GM19452 (cell line): ENCODE results near the gene DNM2.
"Not testable (repeated sequence)": the region's sequence is repeated elsewhere in the genome, so short reads cannot be mapped to it uniquely, and the experiment has no call there.

ENCODE experiments used
- ATAC-seq: cut with Tn5 transposase; IDR thresholded peaks from one replicate; pipeline ENCODE4 v1.9.1; 2021; ENCODE audit not compliant: unreplicated experiment

Gene DNM2

DNA sequence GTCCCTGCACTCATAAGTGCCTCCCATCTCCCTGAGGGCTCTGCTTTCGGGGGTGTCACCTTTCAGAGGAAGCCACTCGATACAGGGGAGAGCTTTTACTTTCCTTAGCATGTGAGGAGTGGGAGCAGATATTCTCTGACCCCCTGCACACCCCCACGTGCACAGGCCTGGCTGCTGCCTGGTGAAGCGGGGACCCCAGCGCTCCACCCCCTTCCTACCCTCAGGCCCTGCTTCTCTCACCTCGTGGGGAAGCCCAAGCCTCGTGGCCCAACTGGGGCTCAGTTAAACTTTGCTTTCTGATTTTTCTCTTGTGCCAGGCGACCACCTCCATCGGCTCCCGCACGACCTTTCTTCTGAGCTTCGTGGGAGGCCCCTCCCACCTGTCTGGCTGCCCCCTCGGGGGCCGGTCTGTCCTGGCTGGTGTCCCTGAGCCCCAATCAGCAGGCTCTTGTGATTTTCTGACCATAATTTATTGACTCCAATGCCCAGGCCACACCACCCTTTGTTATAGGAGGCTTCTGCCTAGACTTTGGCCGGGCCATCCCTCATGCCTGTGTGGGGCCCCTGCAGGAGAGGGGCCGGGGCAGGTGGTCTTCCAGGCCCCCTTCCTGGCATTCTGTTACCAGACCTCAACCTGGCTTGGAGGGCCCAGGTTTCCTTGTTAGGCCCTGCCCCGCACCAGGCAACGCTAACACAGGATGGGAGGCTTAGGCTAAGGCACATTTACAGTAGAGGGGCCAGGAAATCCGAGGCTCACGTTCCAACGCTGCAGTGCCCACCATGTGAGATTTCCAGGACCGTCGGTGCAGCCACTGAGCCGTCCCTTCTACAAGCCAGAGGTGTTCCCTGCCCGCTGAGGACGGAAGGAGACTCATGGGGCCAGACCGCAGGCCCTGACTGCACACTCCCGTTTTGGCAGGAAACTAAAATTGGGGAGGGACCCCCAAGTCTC lies 114.4 kb downstream of the DNM2 start:
- no peak for ATAC-seq

DNA sequence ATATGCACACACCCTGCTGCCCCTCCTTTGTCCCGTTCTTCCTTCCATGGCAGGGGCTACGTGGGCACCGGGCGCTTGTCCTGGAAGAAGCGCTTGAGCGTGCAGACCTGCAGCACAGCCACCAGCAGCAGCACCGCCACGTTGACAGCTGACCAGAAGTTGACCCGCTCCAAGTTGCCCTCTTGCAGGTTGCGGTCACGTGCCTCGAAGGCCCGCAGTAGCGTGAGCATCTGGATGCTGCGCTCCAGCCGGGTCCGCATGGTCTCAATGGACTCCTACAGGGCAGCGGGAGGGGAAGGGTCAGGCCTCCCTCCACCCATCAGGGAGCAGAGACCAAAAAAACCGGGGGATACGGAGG lies 115.0 kb downstream of the DNM2 start:
- ATAC-seq, result no peak

DNA sequence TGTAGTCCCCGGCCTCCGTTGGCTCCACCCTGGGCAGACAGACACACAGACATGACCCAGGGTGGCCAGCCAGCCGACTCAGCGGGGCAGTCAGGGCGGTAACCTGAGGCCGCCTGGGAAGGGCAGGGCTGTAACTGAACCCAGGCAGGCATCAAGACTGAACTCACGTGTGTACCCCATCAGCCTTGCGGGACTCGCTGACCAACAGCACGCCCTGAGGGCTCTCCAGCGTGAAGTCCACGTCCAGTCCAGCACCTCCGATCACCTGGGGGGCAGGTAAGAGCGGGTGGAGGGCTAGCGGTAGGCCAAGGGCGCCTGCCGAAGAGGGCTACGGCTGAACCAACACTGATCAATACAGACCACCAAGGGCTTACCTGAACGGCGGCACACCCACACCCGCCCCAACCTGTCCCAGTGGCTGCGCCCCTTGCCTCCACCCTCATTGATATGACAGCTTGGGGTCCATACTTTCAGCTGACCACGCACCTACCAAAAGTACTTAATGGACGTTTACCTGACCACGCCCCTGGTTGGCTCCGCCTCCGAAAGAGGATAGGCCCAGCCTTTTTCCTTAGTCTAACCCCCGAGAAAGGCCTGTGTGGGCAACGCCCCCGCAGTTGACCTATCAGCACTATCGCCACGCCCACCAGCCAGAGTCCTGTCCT lies 117.3 kb downstream of the DNM2 start:
- no peak for ATAC-seq

DNA sequence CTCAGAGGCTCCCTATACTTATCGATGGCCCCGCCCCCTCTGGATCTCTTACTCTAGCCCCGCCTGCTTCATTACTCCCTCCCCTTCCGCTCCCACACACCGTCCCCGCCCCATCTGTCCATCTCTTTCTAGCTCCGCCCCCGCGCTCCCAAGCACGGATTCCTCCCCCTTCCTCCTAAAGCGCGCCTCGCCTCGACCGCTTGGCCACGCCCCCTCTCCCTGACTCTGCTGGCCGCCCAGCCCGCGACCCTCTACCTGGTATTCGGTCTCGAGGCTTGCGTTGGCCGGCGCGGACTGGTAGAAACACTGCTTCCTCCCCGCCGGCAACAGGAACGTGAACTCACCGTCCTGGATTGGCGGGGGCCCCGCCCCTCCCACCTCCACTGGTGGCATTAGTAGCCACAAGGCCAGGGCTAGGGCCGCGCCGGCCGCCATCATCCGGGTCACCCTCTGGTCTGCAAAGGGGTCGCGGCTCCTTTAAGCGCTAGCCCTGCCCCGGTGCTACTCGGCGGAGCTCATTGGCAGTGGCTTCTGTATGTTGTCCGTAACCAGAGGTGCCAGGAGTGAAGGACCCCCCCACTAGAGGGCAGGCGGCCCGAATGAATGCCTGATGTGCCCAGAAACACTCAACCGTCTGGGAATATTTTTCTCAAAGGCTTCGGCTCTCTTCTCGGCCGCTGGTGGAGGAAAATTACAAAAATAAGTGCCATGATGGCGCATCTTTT lies 118.0 kb downstream of the DNM2 start, which contains the start of gene TMED1:
Gene TMED1 (minus strand): TSS at position 459 of the 725 bp plus-strand sequence. CDS start 21 bp downstream, at position 438.
- ATAC-seq, result peak; percentile 70

DNA sequence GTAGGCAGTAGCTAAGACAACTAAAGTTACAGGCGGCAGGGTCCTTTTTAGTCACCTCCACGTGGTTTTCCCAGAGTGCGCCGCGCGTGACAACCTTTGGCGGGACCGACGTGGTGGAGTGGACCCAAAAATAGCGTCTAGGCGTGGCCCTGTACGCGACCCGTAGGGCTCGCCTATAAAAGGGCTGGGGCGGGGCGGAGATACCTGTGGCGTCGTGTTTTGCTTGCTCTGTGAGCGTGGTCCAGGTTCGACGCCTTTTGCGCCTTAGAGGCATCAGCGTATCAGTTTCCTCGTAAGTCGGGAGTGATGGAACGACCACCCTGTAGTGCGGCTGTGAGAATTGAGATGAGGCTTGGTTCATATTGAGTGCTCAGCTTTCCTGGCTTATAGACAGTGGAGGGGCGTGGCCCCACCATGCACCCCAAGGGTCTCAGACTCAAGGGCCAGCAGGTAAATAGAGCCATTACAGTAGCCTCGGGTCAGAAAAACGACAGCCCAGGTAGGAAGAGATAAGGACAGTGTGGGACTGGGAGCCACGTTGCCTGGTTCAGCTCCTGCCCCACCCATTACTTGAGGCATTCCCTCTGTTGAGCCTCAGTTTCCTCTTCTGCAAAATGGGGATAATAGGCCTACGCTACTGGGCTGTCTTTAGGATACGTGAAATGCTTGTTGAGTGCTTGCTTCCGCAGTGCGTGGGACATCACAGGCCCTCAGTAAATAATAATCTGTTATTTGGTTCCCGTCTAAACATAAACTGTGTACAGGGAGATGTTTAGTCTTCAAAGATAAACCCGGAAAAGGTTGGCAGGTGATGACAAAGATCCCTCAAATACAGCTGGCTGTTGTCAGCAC lies 118.8 kb downstream of the DNM2 start:
- peak; percentile 29 for ATAC-seq

DNA sequence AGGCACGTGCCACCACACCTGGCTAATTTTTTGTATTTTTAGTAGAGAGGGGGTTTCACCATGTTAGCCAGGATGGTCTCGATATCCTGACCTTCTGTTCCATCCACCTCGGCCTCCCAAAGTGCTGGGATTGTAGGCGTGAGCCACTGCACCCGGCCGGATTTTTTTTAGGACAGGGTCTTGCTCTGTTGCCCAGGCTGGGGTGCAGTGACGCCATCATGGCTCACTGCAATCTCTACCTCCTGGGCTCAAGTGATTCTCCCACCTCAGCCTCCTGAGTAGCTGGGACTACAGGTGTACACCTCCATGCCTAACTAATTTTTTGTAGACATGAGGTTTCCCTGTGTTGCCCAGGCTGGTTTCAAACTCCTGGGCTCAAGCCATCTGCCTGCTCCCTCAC lies 119.8 kb downstream of the DNM2 start:
- ATAC-seq, result not testable (repeated sequence)

DNA sequence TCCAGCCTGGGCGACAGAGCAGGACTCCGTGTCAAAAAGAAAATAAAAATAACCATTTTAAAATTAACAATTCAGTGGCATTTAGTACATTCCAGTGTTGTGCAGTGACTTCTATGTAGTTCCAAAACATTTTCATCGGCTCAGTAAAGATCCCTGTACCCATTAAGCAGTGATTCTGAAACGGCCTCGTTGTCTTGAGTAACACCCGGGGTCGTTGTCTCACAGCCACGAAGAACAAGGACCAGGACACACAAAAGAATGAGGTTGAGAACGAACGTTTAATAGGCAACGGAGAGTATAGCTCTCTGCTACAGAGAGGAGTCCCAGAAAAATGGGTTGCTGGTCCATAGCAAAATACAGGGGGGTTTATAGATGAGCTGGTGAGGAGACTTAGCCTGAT lies 120.5 kb downstream of the DNM2 start:
- no peak for ATAC-seq

DNA sequence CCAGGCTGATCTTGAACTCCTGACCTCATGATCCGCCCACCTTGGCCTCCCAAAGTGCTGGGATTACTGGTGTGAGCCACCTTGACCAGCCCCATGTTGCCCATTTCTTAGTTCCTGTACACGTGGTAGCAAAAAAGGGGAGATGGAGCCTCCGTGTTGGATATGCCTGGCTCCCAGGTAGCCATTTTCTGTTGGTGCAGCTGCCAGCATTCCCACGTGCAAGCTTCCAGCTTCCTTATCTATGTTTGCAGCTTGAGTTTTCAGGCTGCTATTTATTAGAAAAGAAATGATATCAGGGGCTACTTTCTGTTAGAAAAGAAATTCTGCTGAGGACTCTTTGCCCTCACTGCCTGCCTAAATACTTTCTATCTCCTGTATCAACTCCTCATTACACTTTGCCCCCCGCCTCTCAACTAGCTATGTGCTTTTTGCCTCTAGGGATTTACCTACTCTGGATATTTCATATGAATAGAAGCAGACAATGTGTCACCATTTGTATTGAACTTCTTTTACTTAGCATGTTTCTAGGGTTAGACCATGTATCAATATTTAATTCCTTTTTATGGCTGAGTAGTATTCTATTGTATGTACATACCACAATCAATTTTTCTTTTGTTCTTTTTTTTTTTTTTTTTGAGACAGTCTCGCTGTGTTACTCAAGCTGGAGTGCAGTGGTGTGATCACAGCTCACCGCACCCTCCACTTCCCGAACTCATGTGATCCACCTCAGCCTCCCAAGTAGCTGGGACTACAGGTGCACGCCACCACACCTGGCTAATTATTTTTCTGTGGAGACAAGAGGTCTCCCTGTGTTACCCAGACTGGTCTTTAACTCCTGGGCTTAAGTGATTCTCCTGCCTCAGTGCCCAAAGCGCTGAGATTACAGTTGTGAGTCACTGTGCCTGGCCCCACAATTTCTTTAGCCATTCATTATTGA lies 121.5 kb downstream of the DNM2 start:
- no peak for ATAC-seq

DNA sequence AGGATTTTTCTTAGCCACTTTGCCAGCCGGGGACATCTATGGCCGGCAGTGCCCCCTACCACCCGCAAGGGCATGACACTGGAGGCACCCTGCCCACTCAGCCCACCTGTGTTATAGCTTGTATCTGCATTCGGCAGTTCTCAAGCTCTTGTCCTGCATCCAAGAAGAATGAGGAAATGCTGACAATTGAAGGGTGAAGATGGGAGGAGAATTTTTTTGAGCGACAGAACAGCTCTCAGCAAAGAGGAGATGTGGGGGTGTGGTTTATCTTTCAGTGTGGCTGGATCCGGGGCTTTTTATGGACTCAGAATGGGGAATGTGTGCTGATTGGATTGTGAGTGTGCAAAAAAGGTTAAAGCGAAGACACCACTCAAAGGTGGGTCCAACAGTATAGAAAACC lies 124.9 kb downstream of the DNM2 start:
- ATAC-seq, result no peak

DNA sequence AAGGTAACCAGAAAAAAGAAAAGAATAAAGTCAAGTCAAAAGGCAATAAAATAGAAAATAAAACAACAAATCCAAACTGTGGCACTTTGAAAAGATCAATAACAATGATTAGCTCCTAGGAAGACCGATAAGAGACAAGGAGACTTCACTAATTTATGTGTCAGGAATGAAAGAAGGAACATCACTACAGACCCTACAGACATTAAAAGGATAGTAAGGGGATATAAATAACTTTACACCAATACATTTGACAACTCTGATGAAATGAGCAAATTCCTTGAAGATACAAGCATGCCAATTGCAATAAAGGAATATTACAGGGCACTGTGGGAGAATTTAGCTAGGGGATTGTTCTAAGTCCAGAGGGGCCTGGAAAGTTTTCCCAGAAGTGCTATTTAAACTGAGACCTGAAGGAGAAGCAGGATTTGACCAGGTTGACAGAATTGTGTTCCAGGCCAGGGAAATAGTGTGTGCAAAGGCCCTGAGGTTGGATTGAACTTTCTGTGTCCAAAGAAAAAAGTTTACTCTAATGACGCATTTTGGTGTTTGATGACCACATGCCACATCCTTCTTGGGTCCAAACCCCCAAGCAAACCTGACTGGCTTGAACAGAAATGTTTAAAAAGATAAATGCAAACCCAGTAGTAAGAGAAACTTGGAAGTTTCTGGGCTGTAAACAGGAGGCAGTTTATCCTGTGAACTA lies 128.8 kb downstream of the DNM2 start:
- no peak for ATAC-seq

DNA sequence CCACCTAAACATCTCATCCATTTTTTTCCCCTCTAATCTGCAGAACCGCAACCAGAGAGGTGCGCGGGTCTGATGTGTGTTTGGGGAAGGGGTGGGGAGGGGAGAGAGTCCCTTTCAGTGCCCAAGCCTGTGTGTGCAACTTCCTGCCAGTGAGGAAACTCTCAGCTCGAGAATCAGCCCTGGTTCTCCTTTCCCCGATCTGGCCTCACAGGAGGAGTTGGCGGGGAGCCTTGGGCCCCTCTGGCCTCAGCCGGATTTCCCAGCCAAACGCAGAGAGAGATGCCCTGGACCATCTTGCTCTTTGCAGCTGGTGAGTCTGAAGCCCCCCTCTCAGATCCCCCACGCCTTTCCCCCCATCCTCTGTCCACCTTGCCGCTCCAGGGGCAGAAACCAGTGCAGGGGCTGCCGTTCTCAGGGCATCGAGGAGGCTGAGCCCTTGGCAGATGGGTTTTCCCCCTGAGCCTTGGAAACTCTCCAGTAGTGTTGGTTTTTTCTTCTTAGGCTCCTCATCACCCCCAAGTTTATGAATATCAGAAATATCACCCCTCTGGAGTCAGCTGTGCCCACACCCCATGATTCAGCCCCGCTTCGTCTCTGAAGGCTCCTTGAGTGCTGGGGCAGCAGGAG lies 130.5 kb downstream of the DNM2 start, which contains the start of gene C19orf38:
Gene C19orf38 (plus strand): TSS at position 186 of the 627 bp plus-strand sequence. CDS start 94 bp downstream, at position 280.
- no peak for ATAC-seq

DNA sequence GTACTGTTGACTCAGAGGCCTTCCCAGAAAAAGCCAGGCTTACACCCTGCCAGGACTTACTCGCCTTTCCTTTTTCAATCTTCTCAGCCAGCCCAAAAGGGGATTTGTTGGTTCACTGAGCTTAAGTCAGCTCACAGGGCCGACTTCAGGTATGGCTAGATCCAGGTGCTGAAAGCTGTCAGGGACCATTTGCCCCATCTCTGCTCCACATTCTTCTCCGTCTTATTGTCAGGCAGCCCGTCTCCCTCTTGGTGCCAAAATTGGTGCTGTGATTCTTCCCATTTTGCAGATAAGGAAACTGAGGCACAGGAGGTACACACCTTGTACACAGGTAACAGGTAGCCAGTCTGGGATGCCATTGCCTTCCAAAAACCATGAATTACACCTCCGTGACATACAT lies 132.8 kb downstream of the DNM2 start:
- ATAC-seq, result no peak

DNA sequence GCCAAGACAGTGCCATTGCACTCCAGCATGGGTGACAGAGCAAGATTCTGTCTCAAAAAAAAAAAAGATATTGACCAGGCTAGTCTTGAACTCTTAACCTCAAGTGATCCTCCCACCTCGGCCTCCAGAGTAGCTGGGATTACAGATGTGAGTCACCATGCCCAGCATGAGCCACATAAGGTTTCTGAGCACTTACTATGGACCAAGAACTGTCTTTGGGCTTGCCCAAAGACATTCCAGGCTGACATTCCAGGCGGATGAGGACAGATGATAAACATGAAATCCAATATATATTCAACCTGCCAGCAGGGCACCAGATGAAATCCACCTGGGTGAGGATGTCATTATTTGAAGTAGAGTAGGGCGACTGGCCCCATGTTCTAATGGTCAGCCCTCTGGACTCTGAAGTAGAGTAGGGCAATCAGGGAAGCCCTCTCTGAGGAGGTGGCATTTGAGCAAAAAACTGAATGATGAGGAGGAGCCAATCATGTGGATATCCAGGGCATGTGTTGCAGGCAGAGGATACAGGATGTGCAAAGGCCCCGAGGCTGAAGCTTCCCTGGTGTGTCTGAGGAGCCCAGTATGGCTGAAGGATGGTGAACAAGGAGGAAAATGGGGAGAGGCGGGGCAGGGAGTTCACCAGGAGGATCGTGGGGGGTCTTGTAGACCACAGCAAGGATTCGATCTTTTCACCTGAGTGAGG lies 134.4 kb downstream of the DNM2 start:
- ATAC-seq, result no peak

DNA sequence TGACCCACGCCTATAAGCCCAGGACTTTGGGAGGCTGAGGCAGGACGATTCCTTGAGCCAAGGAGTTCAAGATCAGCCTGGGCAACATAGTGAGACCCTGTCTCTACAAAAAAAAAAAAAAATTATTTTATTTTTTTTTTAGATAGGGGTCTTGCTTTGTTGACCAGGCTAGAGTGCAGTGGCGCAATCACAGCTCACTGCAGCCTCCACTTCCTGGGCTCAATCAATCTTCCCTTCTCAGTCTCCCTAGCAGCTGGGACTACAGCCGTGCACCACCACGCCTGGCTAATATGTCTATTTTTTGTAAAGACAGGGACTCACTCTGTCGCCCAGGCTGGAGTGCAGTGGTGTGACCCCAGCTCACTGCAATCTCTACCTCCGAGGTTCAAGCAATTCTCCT lies 135.1 kb downstream of the DNM2 start:
- ATAC-seq, result no peak

DNA sequence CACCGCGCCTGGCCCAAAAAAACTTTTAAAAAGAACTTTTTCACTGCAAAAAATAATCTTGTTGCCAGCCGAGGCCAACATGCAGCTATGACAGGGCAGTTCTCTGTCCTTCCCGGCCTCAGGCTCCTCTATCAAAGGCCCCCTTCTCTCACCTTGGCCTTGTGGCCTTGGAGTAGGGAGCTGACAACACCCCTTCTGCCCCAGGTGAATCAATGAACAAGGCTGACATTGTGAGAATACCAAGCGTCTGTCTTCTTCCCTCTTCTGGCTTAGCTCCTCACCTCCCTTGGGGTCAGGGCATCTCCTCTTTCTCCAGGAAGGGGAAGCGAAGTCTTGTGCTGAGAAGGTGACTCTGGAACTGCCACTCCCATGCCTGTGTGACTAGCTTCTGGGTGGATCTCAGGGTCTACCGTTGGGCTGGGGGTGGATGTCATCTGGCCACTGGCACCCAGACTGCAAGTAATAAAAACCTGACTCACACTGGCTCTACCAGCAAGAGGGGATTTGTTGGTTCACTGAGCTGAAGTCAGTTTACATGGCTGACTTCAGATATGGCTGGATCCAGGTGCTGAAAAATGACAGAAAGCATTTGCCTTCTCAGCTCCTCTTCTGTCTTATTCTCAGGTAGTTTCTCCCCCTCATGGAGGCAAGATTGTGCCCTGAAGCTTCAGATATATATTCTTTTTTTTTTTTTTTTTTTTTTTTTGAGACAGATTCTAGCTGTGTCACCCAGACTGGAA lies 136.6 kb downstream of the DNM2 start:
- ATAC-seq, result no peak

DNA sequence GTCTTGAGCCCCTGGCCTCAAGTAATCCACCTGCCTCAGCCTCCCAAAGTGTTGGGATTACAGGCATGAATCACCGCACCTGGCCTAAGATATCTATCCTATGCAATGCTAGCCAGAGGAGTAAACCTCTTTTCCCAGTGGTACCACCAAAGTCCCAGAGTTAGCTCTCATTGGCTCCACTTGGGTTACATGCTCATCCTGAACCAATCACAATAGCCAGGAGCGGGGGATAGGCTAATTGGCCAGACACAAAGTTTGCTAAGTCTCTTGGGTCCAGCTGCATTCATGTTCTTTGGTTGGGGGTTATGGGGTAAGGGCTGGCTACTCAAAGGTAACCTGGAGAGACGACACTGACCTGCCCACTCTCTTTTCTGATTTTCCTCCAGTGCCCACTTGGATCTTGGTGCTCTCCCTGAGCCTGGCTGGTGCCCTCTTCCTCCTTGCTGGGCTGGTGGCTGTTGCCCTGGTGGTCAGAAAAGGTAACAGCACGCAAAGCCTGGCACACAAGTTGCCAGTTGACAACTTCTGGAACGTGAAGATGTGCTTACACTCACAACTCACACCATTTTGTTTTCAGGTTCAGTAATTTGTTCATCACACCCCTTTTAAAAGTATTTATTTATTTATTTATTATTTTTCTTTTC lies 138.1 kb downstream of the DNM2 start:
- no peak for ATAC-seq

DNA sequence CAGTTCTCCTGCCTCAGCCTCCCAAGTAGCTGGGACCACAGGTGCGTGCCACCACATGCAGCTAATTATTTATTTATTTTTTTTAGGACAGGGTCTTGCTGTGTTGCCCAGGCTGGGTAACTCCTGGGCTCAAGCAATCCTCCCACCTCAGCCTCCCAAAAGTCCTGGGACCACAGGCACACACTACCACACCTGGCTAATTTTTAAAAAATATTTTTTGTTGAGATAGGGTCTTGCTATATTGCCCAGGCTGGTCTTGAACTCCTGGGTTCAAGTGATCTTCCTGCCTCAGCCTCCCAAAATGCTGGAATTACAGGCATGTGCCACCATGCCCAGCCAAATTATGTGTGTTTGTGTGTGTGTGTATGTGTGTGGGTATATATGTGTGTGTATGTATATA lies 139.0 kb downstream of the DNM2 start:
- ATAC-seq, result not testable (repeated sequence)
